Measurements from ENCODE around the gene SNRPD3. TPM values are rescaled to one million over a fixed set of nuclear protein-coding genes. Genes with fewer than 3 reads are reported as not detected.

Gene SNRPD3
- total RNA-seq, 1 donor from 2014 or later: 147 TPM

GRCh38 chr22:24565077-24565476, 9.3 kb downstream of the SNRPD3 start:
- FAIRE-seq (no peak), DNase-seq (ENCODE audit: low read depth) (no peak)
- peaks cover 14% of the 10 kb centered on the region for H3K36me3 ChIP-seq (ENCODE audit: control insufficient read depth, insufficient read depth, low read length)
- no peak for TF ChIP-seq CTCF (IDR thresholded peaks at IDR 0.05; ENCODE audit: insufficient read depth, low read length, severe bottlenecking)
- H3K4me3 ChIP-seq (ENCODE audit: low read depth, low read length): no peak overlapping the region
- no peaks in the 10 kb centered on the region for H3K27me3 ChIP-seq (ENCODE audit: control insufficient read depth, insufficient read depth, low read length)

- FAIRE-seq (no peak), DNase-seq (ENCODE audit: low read depth) (no peak)
- Histone ChIP-seq H3K4me3 (ENCODE audit: low read depth, low read length) (no peak overlapping the region), H3K36me3 (ENCODE audit: control insufficient read depth, insufficient read depth, low read length) (peaks cover 20% of the 10 kb centered on the region), H3K27me3 (ENCODE audit: control insufficient read depth, insufficient read depth, low read length) (no peaks in the 10 kb centered on the region)
- no peak for TF ChIP-seq CTCF (IDR thresholded peaks at IDR 0.05; ENCODE audit: insufficient read depth, low read length, severe bottlenecking)
Measured at GRCh38 chr22:24566899-24567511, 11.2 kb downstream of the SNRPD3 start.

DNA sequence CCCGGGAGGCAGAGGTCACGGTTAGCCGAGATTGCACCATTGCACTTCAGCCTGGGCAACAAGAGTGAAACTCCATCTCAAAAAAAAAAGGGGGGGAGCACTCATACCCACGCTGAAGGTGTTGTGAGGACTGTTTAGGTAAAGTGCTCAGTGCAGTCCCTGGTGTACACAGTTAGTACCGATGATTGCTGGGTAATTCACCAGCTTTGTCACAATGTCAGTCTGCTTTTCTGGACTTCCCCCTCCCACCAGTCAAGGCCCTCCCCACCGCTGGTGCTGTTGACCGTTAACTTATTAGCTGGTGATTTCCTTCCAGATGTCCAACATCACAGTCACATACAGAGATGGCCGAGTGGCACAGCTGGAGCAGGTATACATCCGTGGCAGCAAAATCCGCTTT, 11.9 kb downstream of the SNRPD3 start:
- H3K27me3 ChIP-seq (ENCODE audit: control insufficient read depth, insufficient read depth, low read length): no peaks in the 10 kb centered on the region
- TF ChIP-seq CTCF (IDR thresholded peaks at IDR 0.05; ENCODE audit: insufficient read depth, low read length, severe bottlenecking): no peak
- DNase-seq (ENCODE audit: low read depth): no peak
- no peak overlapping the region for H3K4me3 ChIP-seq (ENCODE audit: low read depth, low read length)
- no peak for FAIRE-seq
- H3K36me3 ChIP-seq (ENCODE audit: control insufficient read depth, insufficient read depth, low read length): peaks cover 24% of the 10 kb centered on the region

DNA sequence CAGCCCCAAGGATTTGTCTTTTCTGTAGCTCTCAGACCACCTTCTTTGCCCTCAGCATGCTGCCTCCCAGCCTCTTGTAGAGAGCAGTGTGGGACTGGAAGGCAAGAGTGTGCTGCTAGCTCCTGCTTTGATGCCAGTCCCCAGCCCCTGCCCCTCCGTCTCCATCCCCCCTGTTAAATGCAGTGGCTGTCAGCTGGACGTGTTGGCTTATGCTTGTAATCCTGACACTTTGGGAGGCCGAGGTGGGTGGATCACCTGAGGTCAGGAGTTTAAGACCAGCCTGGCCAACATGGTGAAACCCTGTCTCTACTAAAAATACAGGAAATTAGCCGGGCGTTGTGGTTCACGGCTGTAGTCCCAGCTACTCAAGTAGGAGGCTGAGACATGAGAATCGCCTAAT, 15.5 kb downstream of the SNRPD3 start:
- DNase-seq (ENCODE audit: low read depth): no peak
- peaks cover 23% of the 10 kb centered on the region for H3K36me3 ChIP-seq (ENCODE audit: control insufficient read depth, insufficient read depth, low read length)
- no peak for TF ChIP-seq CTCF (IDR thresholded peaks at IDR 0.05; ENCODE audit: insufficient read depth, low read length, severe bottlenecking)

GRCh38 chr22:24576778-24577177, 21.0 kb downstream of the SNRPD3 start:
- no peak for TF ChIP-seq CTCF (IDR thresholded peaks at IDR 0.05; ENCODE audit: insufficient read depth, low read length, severe bottlenecking)
- DNase-seq (ENCODE audit: low read depth) (no peak), FAIRE-seq (no peak)
- no peak overlapping the region for H3K4me3 ChIP-seq (ENCODE audit: low read depth, low read length)
- H3K36me3 ChIP-seq (ENCODE audit: control insufficient read depth, insufficient read depth, low read length): peaks cover 6% of the 10 kb centered on the region
- H3K27me3 ChIP-seq (ENCODE audit: control insufficient read depth, insufficient read depth, low read length): no peaks in the 10 kb centered on the region

More for the DNA sequence above, 15.5 kb downstream of the SNRPD3 start:
- Histone ChIP-seq H3K27me3 (ENCODE audit: control insufficient read depth, insufficient read depth, low read length) (no peaks in the 10 kb centered on the region), H3K4me3 (ENCODE audit: low read depth, low read length) (no peak overlapping the region)
- FAIRE-seq: no peak
